ENCODE measurements around the gene PARP12. TPM values are rescaled to one million over a fixed set of nuclear protein-coding genes. Genes with fewer than 3 reads are reported as not detected.

PARP12 gene
- total RNA-seq, 3 donors from 2014 or later (not counting 1 experiment from before 2014, with no cell fraction given): 116 to 151 (median 130) TPM

DNA sequence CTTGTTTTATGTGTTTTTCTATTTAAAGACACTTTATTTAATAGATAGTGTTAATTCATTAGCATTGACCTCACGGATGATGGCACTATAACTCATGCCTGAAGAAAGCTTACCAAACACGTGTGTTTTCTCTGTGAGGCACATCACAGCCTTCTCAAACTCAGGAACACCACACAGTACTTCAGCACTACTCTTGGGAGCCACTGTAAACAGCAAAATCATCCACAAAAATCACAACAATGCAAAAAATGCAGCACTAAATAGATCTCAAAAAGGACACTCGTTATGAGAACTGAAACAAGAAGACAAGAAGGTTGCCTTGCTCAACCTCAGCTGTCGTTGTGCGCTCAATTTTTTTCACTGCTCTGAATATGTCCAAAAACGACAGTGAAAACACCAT lies 12.0 kb upstream of the PARP12 start:
- ATAC-seq: no peak
- no peak for DNase-seq
- H3K4me3 ChIP-seq (ENCODE audit: low read length): no peak overlapping the region
- no peak overlapping the region for H3K27ac ChIP-seq (ENCODE audit: low read length)
- H3K36me3 ChIP-seq (ENCODE audit: control insufficient read depth, insufficient read depth, low read length): no peaks in the 10 kb centered on the region
- Mint-ChIP-seq H3K4me1 (peaks cover 5% of the 10 kb centered on the region in 2 donors), H3K27ac (no peak overlapping the region), H3K4me3 (no peak overlapping the region), H3K27me3 (ENCODE audit: low read depth in 2 of 2) (peaks cover 1 to 2% of the 10 kb centered on the region in 2 donors), H3K36me3 (no peaks in the 10 kb centered on the region), H3K9me3 (no peaks in the 10 kb centered on the region)
- no peaks in the 10 kb centered on the region for H3K27me3 ChIP-seq (ENCODE audit: control insufficient read depth, insufficient read depth, low read length)
- no peaks in the 10 kb centered on the region for H3K4me1 ChIP-seq (ENCODE audit: control insufficient read depth, insufficient read depth, low read length)
- intact Hi-C loops (cut with micrococcal nuclease): no loop called here
- no peak for TF ChIP-seq CTCF (IDR thresholded peaks at IDR 0.05)
- H3K9me3 ChIP-seq (ENCODE audit: control insufficient read depth, insufficient read depth, low read length): no peaks in the 10 kb centered on the region
- 80% methylated on average over 6 of the region's 6 CpGs for WGBS (ENCODE audit: insufficient coverage)

GRCh38 chr7:140070546-140070945 lies 7.8 kb upstream of the PARP12 start:
- Histone ChIP-seq H3K36me3 (ENCODE audit: control insufficient read depth, insufficient read depth, low read length) (no peaks in the 10 kb centered on the region), H3K27me3 (ENCODE audit: control insufficient read depth, insufficient read depth, low read length) (no peaks in the 10 kb centered on the region), H3K4me3 (ENCODE audit: low read length) (no peak overlapping the region), H3K4me1 (ENCODE audit: control insufficient read depth, insufficient read depth, low read length) (no peaks in the 10 kb centered on the region), H3K27ac (ENCODE audit: low read length) (no peak overlapping the region), H3K9me3 (ENCODE audit: control insufficient read depth, insufficient read depth, low read length) (peaks cover 4% of the 10 kb centered on the region)
- Mint-ChIP-seq H3K27ac (no peak overlapping the region), H3K4me1 (no peaks in the 10 kb centered on the region), H3K9me3 (peaks cover 11 to 17% of the 10 kb centered on the region in 2 donors), H3K4me3 (no peak overlapping the region), H3K27me3 (ENCODE audit: low read depth in 2 of 2) (peaks cover 0 to 2% of the 10 kb centered on the region in 2 donors), H3K36me3 (peaks cover 17% of the 10 kb centered on the region)
- DNase-seq (no peak), ATAC-seq (no peak)
- intact Hi-C loops (cut with micrococcal nuclease): no loop called here
- TF ChIP-seq CTCF (IDR thresholded peaks at IDR 0.05): no peak

DNA sequence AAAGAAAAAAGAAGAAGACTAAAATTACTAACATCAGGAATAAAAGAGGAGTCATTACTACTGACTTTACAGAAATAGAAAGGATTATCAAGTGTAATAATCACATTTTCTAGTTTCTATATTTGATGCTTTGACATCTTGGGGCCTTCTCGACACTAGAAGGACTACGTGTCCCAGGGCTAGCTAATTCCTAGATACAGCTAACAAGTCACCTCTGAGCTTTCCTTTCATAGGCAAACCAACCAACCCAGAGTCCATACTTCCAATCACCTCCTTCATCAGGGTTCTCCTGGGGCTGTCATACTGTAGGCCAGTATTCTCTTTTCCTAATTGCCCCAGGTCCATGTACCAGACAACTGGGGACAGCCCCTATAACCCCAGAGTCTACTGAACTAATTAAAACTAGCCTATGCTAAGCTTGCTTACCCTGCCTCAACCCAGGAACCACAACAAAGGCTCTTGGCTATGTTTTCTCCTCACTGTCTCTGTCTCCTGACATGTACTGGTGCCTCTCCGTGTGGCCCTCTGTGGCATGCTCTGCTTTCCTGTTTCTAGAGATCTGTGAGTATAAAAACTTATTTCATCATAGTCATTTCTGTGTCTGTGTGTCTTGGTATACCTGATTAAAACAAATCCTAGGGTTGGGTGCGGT lies 6.7 kb upstream of the PARP12 start:
- ATAC-seq: no peak
- 88% methylated on average over 4 of the region's 4 CpGs for WGBS (ENCODE audit: insufficient coverage)
- no peaks in the 10 kb centered on the region for H3K4me1 ChIP-seq (ENCODE audit: control insufficient read depth, insufficient read depth, low read length)
- peaks cover 11 to 17% of the 10 kb centered on the region in 2 donors for H3K9me3 Mint-ChIP-seq
- no peaks in the 10 kb centered on the region for H3K36me3 ChIP-seq (ENCODE audit: control insufficient read depth, insufficient read depth, low read length)
- H3K27me3 Mint-ChIP-seq (ENCODE audit: low read depth in 2 of 2): peaks cover 0 to 2% of the 10 kb centered on the region in 2 donors
- peaks cover 17% of the 10 kb centered on the region for H3K36me3 Mint-ChIP-seq
- peaks cover 4% of the 10 kb centered on the region for H3K9me3 ChIP-seq (ENCODE audit: control insufficient read depth, insufficient read depth, low read length)
- H3K27ac Mint-ChIP-seq: no peak overlapping the region
- TF ChIP-seq CTCF (IDR thresholded peaks at IDR 0.05): no peak
- intact Hi-C loops (cut with micrococcal nuclease): no loop called here
- H3K4me3 Mint-ChIP-seq: no peak overlapping the region
- no peaks in the 10 kb centered on the region for H3K27me3 ChIP-seq (ENCODE audit: control insufficient read depth, insufficient read depth, low read length)
- no peaks in the 10 kb centered on the region for H3K4me1 Mint-ChIP-seq
- peak in 1 of 2 donors; percentile 41 for DNase-seq
- no peak overlapping the region for H3K27ac ChIP-seq (ENCODE audit: low read length)
- H3K4me3 ChIP-seq (ENCODE audit: low read length): no peak overlapping the region

- ATAC-seq (no peak), DNase-seq (no peak)
- no peak overlapping the region for H3K27ac ChIP-seq (ENCODE audit: low read length)
- TF ChIP-seq CTCF (IDR thresholded peaks at IDR 0.05): no peak
- Mint-ChIP-seq H3K27ac (no peak overlapping the region), H3K4me3 (no peak overlapping the region), H3K4me1 (no peaks in the 10 kb centered on the region), H3K27me3 (ENCODE audit: low read depth in 2 of 2) (peaks cover 0 to 2% of the 10 kb centered on the region in 2 donors), H3K9me3 (peaks cover 11 to 17% of the 10 kb centered on the region in 2 donors), H3K36me3 (peaks cover 17% of the 10 kb centered on the region)
- H3K4me3 ChIP-seq (ENCODE audit: low read length): no peak overlapping the region
- H3K36me3 ChIP-seq (ENCODE audit: control insufficient read depth, insufficient read depth, low read length): no peaks in the 10 kb centered on the region
- peaks cover 4% of the 10 kb centered on the region for H3K9me3 ChIP-seq (ENCODE audit: control insufficient read depth, insufficient read depth, low read length)
- no peaks in the 10 kb centered on the region for H3K27me3 ChIP-seq (ENCODE audit: control insufficient read depth, insufficient read depth, low read length)
- intact Hi-C loops (cut with micrococcal nuclease): no loop called here
- no CpG with 5 or more reads among the region's 2 CpGs for WGBS (ENCODE audit: insufficient coverage)
- H3K4me1 ChIP-seq (ENCODE audit: control insufficient read depth, insufficient read depth, low read length): peaks cover 7% of the 10 kb centered on the region
Observed at GRCh38 chr7:140068033-140068432, 5.3 kb upstream of the PARP12 start.

Data from natural killer cell (primary cell).